GM20000 (cell line): ENCODE measurements around the gene VSIG8.

Experiments used
- DNase-seq: peaks from one replicate; pipeline ENCODE4 v3.0.0; 2012; ENCODE audit warnings: low spot score
- TF ChIP-seq, protein P1 (sequence below): IDR thresholded peaks from 2 replicates; pipeline ENCODE4 v1.5.1; 2012; ENCODE audit warnings: mild to moderate bottlenecking, control low read depth; ENCODE audit errors: extremely low read depth, missing control alignments

VSIG8 gene

GRCh38 chr1:159881622-159882526, 19.4 kb upstream of the VSIG8 start:
- no peak for DNase-seq
- TF ChIP-seq, protein P1, sequence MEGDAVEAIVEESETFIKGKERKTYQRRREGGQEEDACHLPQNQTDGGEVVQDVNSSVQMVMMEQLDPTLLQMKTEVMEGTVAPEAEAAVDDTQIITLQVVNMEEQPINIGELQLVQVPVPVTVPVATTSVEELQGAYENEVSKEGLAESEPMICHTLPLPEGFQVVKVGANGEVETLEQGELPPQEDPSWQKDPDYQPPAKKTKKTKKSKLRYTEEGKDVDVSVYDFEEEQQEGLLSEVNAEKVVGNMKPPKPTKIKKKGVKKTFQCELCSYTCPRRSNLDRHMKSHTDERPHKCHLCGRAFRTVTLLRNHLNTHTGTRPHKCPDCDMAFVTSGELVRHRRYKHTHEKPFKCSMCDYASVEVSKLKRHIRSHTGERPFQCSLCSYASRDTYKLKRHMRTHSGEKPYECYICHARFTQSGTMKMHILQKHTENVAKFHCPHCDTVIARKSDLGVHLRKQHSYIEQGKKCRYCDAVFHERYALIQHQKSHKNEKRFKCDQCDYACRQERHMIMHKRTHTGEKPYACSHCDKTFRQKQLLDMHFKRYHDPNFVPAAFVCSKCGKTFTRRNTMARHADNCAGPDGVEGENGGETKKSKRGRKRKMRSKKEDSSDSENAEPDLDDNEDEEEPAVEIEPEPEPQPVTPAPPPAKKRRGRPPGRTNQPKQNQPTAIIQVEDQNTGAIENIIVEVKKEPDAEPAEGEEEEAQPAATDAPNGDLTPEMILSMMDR = no peak

- DNase-seq = no peak
- TF ChIP-seq, protein P1 = no peak
Measured at GRCh38 chr1:159880430-159880829, 18.0 kb upstream of the VSIG8 start.

GRCh38 chr1:159879977-159880376, 17.5 kb upstream of the VSIG8 start:
- TF ChIP-seq, protein P1 = no peak
- no peak for DNase-seq

- TF ChIP-seq, protein P1 = no peak
- DNase-seq = no peak
Measured at GRCh38 chr1:159879136-159879535, 16.7 kb upstream of the VSIG8 start.

DNA sequence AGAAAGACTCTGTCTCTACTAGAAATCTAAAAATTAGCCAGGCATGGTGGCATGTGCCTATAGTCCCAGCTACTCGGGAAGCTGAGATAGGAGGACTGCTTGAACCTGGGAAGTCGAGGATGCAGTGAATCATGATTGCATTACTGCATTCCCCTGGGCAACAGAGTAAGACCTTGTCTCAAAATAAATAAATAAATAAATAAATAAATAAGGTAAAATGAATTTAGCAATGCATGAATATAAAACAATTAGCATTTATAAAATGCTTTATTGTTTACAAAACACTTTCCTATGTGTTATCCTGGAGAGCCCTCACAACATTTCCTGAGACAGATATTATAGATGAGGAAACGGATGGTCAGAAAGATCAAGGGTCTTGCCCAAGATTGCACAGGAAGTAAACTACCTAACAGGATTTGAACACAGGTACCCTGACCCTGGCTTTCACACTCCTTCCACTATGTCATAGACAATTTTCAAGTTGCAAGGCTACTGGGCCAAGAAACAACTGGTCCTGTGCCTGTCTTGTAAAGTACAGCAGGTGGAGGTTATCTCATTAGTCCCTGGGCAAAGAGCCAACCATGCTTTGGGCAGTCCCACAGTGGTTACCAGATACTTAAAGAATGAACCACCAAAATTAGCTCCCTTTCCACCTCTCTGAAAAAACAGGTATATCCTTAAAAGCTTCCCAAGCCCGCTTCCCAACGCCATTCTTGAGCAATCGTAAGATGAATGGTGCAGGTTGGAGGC, 15.4 kb upstream of the VSIG8 start:
- DNase-seq = no peak

GRCh38 chr1:159873530-159874143, 11.2 kb upstream of the VSIG8 start:
- DNase-seq = no peak

More for the DNA sequence above, 15.4 kb upstream of the VSIG8 start:
- TF ChIP-seq, protein P1 = no peak

More at GRCh38 chr1:159873530-159874143, 11.2 kb upstream of the VSIG8 start:
- TF ChIP-seq, protein P1 = no peak
